SIG-M5 treated with dmso at 0.1 percent for 504 hours (cell line): ENCODE measurements around the gene SARDH.

Source experiments
- DNase-seq: peaks from one replicate; lab custom pipeline; 2025; ENCODE audit not compliant: unreplicated experiment; lab: John Stamatoyannopoulos, UW

Gene SARDH, protein sequence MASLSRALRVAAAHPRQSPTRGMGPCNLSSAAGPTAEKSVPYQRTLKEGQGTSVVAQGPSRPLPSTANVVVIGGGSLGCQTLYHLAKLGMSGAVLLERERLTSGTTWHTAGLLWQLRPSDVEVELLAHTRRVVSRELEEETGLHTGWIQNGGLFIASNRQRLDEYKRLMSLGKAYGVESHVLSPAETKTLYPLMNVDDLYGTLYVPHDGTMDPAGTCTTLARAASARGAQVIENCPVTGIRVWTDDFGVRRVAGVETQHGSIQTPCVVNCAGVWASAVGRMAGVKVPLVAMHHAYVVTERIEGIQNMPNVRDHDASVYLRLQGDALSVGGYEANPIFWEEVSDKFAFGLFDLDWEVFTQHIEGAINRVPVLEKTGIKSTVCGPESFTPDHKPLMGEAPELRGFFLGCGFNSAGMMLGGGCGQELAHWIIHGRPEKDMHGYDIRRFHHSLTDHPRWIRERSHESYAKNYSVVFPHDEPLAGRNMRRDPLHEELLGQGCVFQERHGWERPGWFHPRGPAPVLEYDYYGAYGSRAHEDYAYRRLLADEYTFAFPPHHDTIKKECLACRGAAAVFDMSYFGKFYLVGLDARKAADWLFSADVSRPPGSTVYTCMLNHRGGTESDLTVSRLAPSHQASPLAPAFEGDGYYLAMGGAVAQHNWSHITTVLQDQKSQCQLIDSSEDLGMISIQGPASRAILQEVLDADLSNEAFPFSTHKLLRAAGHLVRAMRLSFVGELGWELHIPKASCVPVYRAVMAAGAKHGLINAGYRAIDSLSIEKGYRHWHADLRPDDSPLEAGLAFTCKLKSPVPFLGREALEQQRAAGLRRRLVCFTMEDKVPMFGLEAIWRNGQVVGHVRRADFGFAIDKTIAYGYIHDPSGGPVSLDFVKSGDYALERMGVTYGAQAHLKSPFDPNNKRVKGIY

DNA sequence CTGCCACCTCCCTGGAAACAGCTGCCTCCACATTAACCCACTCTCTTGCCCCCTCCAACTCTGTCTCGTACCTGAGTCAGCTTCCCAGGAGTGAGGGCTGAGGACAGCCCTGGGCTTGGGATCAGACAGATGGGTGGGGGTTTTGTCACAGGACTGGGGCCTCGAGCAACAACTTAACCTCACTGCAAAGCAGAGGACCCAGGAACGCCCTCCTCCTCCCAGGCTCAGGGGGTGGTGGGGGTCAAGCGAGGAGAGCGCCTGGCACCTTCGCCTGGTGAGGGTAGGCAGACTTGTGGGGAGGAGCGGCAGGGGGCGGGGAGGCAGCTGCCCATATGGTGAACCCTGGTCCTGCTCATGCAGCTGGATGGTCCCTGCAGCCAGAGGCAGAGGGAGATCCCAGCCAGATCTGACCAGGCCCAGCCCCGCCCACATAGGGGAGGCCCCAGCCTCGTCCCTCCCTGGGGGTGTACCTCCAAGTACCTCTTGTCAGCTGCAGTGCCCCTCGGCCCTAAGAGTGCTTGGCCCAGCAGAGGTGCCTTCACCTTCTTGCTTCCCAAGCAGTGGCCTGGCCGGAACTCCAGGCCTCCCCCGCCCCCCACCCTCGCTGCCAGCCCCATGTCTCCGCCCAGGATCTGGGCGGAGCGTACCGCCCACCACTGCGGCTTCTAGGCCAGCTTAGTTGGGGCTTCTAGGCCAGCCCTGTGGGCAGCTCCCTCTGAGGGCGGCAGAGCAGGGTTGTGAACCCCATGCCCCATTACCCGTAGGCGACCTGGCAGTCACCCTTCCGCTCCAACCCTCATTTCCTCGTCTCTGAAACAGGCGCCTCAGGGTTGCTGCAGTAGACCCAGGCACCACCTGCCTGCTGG is at the start of gene SARDH:
Gene SARDH, minus strand, starts transcription at position 579 of the 866 bp plus-strand sequence. CDS start 4,179 bp downstream, outside the sequence.
- DNase-seq, result no peak

GRCh38 chr9:133787754-133788025 is 49.5 kb upstream of the SARDH start:
- peak; percentile 67 for DNase-seq

DNA sequence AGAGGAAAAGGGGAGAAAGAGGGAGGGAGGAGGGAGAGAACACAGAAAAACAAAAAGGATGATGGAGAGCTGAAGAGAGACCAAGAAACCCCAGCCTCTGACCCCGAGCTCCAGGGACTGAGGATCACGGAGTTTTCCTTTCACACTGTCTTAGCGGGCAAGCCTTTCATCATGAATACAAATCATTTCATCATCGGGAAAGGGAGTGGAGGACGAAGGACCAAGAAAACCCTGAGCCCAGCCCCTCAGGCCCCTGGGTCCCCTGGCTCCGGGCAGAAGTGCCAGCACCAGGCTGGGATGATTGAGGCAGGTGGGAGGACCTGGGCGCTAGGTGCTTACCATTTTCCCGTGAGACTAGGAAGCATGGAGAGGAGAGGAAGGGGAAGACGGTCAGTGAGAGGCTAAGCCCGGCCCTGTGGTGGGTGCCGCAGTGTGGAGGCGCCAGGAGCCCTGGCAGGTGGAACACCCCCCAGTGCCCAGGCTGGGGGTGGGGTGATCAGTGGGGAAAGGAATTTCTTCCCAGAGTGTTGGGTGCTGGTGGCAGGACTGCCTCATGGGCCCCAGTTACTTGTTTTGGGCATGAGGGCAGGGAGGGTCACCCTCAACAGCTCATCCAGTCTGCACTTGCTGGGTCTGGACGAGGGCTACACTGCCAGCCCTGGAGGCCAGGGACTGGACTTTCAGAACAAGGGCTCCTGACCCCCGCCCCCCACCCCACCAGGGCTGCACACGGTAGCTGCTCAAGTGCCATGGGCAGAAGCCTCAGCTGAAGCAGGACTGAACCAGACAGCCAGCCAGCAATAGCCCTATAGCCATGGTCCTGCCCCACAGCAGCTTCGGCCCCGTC is 49.0 kb upstream of the SARDH start:
- peak; percentile 48 for DNase-seq

GRCh38 chr9:133786371-133786753 is 48.2 kb upstream of the SARDH start:
- DNase-seq, result peak; percentile 81

DNA sequence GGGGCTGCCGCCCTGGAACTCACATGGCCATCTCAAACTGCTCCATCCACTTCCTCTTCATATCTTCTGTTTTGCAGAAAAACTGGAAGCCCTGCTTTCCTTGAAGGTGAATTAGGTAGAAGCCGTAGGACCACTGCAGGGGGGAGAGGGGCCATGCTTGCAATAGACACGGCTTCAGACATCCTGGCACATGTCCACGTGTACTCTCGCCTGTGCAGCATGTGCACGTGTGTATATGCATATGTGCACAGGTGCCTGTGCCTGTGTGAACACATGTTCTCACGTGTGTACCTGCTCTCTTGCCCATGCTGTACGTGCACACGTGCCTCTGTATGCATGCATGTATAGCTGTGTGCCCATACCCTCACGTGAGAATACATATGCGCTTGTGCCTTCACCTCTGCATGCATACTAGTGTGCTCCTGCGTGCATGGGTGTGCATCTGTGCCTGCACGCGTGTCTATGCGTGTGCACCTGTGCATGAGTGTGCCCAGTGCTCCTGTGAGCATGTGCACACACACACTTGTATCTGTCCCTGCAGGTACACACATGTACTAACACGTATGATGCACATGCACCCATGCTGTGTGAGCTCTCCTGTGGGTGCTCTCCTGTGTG is 47.7 kb upstream of the SARDH start:
- DNase-seq, result no peak

GRCh38 chr9:133784731-133785561 is 46.8 kb upstream of the SARDH start:
- no peak for DNase-seq

DNA sequence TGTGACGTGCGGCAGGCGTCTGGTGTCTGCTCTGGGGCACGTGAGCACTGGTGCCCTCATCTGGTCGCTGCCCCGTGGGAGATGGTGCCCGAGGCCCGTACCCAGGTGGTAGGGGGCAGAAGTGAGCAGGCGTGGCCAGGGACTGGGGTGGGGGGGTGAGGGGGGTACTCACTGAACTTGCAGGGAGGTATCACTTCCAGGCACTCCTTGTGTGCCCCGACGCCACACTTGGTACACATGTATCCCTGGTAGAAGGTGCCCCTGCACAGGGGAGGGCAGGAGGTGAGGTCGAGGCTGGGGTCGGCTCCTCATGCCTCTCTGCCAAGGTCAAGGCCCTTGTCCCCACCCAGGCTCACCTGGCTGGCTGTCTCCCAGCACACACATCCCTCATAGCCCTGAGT is 45.2 kb upstream of the SARDH start:
- no peak for DNase-seq

GRCh38 chr9:133782157-133783130 is 44.3 kb upstream of the SARDH start:
- peak; percentile 39 for DNase-seq

DNA sequence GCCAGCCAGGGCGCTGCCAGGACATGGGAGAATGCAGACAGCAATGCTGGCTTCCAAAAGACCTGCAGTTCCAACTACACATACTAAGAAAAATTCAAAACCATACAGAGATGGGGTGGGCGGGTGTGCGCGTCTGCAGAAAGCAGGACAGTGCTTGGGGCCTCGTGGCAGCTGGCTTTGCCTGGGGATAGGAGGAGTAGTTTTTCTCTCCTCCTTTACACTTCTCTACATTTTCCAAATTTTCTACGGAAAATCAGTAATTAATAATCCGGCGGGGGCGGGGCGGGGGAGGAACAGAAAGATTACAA is 43.6 kb upstream of the SARDH start:
- DNase-seq, result no peak

- no peak for DNase-seq
Observed at GRCh38 chr9:133780962-133781827, 43.0 kb upstream of the SARDH start.

- no peak for DNase-seq
Observed at GRCh38 chr9:133780404-133780945, 42.3 kb upstream of the SARDH start.

DNA sequence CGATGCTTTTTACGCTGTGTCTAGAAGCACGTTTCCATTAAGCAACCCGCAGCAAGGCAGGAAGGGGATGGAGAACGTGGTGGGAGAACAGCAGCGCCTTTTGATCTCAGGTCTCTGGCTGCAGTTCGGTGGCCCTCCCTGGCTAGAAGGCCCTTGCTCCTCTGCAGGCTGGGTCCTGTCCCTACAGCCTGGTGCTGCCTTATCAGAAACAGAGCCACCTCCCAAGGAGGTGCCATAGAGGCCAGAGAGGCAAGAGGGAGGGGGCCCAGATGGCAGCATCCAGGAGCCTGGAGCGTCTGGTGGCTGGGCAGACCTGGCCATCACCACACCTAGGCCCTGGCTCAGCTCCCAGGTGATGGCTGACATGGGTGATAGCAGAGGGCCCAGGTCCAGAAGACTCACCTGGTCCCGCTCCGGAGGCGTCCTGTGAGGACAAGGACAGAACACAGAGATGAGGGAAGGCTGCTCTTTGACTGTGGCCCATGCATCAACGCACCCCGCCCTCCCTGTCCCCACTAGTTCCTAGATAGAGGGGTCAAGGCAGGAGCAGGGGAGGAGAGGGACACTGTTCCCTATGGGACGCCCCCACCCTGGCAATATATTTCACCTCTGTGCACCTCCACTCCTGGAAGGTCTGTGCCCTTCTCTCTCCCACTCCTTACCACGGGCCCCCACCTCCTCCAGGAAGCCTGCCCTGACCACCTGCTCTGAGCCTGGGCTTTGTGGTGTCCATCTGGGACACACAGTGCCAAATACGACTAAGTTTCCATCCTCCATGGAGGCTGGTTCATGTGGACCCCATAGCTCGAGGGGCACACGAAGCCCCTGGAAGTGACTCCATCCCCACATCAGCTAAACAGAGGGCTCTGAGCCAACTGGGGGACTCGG is 41.6 kb upstream of the SARDH start:
- DNase-seq, result no peak

DNA sequence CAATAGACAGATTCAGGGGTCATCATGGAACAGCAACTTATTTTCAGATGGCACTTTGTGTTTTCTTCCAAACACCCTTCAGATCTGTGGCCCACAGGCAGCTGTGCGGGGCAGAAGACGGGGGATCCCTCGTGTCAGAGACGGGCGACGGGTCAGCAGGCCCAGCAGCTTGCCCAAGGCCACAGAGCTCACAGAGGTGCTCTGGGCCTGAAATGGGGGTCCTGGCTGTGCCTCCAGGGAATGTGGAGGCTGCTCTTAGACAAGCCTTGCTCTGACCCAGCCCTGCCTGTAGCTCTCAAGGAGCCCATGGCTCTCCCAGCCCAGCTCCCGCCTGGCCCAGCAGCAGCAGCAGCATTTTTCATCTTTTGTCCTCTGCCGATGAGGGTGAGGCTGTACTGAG is 40.9 kb upstream of the SARDH start:
- no peak for DNase-seq

DNA sequence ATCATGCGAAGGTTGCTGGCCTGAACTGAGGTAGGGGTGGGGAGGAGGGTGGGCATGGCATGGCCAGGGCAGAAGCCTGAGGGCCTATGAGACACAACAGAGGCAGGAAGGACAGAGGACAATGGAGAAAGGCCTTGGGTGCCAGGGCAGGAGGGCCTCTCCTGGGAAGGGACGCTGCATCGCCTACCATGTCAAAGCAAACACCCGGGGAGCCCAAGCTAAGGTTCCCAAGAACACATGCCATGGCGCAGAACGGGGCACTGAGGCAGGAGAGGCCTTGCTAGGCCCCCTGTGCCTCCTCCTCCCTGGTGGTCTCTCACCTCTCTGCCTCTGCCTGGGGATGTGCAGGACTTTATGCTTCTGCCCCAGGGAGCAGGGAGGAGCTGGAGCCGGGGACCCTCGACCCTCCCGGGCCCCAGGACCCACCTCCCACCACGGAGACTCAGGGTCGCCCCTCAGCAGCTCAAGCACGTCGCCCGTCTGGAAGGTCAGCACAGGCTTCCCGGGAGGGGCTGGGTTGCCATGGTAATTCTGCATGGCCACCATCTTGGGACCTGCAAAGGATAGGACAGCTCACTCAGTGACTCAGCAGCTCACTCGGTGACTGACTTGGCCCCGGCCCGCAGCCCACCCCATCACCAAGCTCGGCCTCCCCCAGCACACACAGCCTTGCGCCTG is 40.3 kb upstream of the SARDH start:
- DNase-seq, result no peak

DNA sequence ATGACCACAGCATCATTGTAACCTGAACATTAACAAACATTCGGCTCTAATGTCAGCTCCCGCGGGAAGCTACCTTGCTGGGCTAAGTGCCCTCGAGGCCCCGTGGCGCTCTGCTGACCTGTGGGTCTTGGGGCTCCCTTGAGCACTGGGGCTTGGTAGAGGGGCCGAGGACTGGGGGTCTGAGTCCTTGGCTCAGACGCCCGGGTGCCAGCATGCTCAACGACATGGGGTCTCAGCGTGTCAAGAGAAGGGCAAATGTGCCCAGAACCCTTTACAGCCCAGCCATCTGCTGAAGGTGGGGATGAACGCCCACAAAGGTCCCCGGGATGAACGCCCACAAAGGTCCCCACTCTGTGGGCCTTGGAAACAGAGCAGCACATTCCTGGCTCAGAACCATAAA is 39.7 kb upstream of the SARDH start:
- no peak for DNase-seq
